Globus pallidus (tissue), 1 donor: ENCODE results near the gene TMEM81.
A peak's percentile ranks its signal among the peaks of the same experiment; 100 is the strongest.

Source experiments
- DNase-seq: peaks from one replicate; pipeline ENCODE4 v3.0.0-alpha.2; 2015; ENCODE audit warnings: low spot score

TMEM81 gene

GRCh38 chr1:205076245-205076761, 8.0 kb downstream of the TMEM81 start:
- DNase-seq, result no peak

DNA sequence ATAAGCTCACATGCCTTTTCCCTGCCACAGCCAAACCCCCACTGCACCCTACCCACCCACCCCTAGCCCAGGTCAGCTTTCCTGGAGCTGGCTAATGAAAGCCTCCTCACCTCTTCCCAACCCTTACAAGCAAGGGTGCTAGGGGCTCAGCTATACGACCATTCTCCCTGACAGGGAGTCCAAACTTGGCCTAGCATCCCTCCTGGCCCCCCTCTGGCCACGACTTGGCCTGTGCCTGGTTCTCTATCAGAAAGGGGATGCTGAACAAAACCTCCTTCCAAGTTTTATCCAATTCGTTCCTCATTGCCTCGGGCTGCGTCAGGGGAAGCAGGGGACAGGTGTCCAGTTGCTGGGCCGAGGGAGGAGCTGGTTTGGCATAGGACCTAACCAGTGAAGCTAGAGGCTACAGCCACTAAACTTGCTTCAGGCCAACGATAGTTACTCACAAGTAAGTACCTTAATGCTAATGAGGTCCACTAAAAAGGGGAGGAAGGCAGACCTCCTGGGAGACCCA, 8.6 kb downstream of the TMEM81 start:
- no peak for DNase-seq

DNA sequence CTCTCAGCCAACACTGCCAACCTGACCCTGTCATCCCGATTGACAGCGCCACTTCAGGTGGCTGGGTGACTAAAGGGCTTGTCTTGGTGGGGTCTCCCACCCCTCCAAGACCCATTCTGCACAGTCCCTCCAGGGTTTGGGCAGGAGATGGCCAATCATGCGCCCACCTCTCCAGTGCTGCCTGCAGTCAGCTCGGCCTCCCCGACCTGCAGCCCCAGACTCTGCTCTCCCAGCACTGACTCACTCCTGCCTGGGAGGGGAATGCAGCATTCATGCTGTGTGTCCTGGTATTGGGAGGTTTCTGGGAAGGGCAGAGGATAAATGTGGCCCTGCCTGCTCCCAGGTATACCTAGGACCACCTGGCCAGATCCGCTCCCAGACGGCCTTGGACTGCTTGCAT, 9.7 kb downstream of the TMEM81 start:
- DNase-seq, result no peak

DNA sequence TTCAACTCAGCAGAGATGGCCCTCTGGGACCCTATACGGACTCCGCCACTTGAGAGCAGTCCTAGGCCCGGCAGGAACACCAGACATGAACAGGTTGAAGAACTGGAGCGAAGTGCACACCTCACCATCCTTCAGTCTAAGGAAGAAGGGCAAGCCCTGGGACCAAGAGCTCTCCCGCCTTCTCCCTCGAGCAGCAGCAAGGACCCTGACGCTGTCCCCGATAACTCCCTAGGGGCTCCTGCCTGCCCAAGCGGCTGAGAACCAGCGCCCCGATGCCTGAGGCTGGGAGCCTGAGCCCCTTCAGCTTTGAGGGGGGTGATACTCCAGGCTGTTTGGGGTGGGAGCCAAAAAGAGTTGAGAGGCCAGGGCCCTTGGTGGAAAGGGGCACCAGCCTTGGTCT, 10.2 kb downstream of the TMEM81 start:
- DNase-seq, result no peak

GRCh38 chr1:205073511-205073910, 10.7 kb downstream of the TMEM81 start:
- no peak for DNase-seq

- no peak for DNase-seq
These were observed 11.4 kb downstream of the TMEM81 start for GRCh38 chr1:205072881-205073280.

GRCh38 chr1:205072286-205072685, 12.0 kb downstream of the TMEM81 start:
- no peak for DNase-seq

GRCh38 chr1:205071801-205072200, 12.5 kb downstream of the TMEM81 start:
- peak; percentile 68 for DNase-seq

GRCh38 chr1:205071028-205071409, 13.2 kb downstream of the TMEM81 start:
- DNase-seq, result no peak

DNA sequence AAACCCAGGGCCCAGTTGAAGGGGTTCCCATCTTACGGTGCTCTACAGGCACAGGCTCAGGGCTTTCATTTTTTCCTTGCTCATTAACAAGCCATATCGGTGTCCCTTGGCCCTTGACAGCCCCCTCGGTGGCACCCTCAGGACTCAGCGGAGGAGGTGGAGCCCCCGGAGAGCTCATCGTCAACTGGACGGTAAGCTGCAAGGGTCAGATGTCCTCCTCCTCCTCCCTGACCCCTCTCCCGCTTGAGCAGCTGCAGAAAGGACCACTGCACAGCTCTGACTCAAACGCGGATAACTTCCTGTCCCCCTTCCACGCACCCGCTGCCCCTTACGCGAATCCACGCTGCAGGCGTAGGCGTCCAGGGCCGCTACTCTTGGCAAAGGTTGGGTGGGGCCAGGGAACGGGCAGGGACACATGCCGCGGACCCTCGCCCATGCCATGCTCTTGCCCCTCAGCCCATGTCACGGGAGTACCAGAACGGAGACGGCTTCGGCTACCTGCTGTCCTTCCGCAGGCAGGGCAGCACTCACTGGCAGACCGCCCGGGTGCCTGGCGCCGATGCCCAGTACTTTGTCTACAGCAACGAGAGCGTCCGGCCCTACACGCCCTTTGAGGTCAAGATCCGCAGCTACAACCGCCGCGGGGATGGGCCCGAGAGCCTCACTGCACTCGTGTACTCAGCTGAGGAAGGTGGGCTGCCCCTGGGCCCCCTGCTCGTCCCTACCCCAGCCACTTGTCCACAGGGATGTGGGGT, 14.7 kb downstream of the TMEM81 start:
- DNase-seq, result no peak

GRCh38 chr1:205068457-205069040, 15.7 kb downstream of the TMEM81 start:
- no peak for DNase-seq

- no peak for DNase-seq
These were observed 16.3 kb downstream of the TMEM81 start for GRCh38 chr1:205068001-205068400.

DNA sequence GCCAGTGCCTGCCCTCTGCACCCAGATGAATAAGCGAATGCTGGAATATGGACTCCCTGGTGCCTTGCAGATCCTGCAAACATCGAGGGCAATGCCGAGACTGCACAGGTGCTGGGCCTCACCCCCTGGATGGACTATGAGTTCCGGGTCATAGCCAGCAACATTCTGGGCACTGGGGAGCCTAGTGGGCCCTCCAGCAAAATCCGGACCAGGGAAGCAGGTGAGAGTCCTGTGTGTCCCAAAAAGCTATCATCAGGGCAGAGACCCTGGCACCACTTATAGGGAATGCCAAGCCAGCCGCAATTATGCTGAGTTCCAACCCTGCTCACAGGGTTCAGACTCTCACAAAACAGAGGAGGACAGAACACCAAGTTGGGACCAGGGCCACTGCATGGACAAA, 17.2 kb downstream of the TMEM81 start:
- DNase-seq, result no peak

DNA sequence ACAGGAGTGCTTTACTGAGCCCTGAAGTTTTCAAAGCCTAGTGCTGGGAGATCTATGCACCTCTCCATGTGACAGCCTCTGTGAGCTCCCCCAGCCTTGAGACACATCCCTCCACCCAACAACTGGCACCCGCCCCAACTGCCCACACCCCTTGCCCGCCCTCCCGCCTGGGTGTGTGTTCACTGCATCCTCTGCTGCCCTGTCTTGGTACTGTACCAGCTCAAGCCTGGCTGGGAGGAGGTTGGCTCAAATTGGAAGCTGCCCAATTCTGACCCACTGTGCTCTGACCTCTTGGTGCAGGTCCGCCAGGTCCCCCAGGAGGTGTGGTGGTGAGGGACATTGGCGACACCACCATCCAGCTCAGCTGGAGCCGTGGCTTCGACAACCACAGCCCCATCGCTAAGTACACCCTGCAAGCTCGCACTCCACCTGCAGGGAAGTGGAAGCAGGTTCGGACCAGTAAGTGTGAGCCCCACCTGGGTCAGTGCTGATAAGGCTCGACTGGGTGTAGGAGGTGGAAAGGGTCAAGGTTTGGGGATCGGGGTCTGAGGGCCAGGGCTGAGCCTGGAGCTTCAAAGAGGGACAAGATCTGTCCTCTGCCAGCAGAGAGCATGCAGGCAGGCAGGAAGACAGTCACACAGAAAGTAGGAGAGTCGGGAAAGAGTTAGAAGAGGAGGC, 18.0 kb downstream of the TMEM81 start:
- DNase-seq, result no peak

- no peak for DNase-seq
These were observed 18.6 kb downstream of the TMEM81 start for GRCh38 chr1:205065666-205066065.

GRCh38 chr1:205064741-205065316, 19.4 kb downstream of the TMEM81 start:
- no peak for DNase-seq

DNA sequence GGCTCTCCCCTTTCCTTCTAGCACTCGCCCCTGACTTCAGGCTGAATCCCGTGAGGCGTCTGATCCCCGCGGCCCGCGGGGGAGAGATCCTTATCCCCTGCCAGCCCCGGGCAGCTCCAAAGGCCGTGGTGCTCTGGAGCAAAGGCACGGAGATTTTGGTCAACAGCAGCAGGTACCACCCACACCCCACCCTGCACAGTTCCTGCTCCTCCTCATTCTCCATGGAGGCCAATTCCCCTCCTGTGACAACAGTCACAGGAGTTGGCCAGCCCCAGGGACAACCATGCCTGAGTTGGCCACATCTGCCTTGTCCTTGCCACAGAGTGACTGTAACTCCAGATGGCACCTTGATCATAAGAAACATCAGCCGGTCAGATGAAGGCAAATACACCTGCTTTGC, 20.0 kb downstream of the TMEM81 start:
- DNase-seq, result no peak

DNA sequence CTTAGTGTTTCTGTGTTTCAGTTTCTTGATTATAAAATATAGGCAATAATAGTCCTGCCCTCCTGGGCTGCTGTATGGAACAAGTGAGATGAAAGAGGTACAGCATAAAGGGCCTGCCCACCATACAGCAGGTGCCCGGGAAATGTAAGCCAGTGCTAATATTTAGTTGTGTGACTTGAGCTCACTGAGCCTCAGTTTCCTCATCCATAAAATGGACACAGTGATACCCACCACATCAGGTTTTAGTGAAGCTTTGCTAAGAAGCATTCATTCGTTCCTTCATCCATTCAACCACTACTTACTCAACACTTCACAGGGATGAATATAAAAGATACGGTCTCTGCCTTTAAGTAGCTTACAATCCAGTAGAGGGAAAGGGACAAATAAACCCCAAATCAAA, 21.4 kb downstream of the TMEM81 start:
- no peak for DNase-seq

DNA sequence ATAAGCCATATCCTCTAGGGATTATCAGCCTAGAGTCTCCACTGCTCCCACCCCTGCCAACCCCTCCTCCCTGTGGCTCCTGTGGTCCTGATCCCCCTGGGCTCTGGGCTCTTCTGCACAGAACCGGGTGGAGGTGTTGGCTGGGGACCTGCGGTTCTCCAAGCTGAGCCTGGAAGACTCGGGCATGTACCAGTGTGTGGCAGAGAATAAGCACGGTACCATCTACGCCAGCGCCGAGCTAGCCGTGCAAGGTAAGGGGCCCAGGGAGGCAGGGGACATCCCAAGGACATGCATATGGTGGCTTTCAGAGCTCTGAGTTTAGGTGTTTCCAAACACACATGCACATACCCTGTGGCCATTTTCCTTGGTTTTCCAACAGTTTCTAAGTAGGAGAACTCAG, 21.9 kb downstream of the TMEM81 start:
- no peak for DNase-seq

- DNase-seq, result peak; percentile 86
These were observed 22.6 kb downstream of the TMEM81 start for GRCh38 chr1:205061665-205062069.

GRCh38 chr1:205061227-205061626, 23.0 kb downstream of the TMEM81 start:
- DNase-seq, result no peak

DNA sequence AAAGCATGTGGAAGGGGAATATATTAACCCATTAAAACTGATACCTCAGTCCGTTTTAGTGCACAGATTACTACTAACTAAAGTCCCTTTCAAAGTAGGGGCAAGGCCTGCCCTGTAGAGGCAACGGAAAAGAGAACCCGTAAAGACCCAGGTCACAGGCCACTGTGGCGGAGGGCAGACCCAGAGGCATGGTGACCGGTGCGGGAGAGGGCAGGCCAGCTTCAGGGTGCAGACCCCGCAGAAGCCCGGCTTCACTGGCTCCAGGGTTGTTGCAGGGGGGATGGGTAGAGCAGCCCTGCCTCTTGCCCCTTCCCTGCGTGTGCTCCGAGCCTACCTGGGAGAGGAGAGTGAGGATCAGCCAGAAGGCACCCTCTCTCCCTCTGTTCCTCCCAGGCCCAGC, 23.5 kb downstream of the TMEM81 start:
- no peak for DNase-seq

DNA sequence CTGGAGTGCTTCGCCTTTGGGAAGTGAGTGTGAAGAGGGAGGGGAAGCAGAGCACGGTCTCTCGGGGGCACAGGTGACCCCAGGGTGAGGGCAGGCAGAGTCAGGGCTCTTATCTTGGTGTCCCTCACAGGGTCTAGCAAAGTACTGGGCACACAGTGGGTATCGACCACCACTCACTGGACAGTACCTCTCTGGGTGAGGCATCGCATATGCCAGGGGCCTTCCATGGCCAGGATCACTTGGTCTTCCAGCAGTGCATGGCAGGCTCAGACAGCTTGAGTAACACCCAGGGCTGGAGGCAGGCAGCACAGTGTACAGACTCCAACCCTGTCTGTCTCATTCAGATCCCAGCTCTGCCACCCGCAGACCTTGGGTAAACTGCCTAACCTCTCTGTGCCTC, 24.6 kb downstream of the TMEM81 start:
- no peak for DNase-seq
